Bronchial smooth muscle cell (primary cell): ENCODE data around the gene TMX4. TPM values are rescaled to one million over a fixed set of nuclear protein-coding genes. Genes with fewer than 3 reads are reported as not detected.

Experiments used
- total RNA-seq: library from RNA; depleted of rRNA; stranded (reverse); fragments of >200 nt; gene quantifications from 2 replicates; pipeline ENCODE4 v1.2.1, GENCODE V29; 2014

Gene TMX4, protein sequence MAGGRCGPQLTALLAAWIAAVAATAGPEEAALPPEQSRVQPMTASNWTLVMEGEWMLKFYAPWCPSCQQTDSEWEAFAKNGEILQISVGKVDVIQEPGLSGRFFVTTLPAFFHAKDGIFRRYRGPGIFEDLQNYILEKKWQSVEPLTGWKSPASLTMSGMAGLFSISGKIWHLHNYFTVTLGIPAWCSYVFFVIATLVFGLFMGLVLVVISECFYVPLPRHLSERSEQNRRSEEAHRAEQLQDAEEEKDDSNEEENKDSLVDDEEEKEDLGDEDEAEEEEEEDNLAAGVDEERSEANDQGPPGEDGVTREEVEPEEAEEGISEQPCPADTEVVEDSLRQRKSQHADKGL
- total RNA-seq, result 20.5 and 24.7 TPM in 2 replicates

DNA sequence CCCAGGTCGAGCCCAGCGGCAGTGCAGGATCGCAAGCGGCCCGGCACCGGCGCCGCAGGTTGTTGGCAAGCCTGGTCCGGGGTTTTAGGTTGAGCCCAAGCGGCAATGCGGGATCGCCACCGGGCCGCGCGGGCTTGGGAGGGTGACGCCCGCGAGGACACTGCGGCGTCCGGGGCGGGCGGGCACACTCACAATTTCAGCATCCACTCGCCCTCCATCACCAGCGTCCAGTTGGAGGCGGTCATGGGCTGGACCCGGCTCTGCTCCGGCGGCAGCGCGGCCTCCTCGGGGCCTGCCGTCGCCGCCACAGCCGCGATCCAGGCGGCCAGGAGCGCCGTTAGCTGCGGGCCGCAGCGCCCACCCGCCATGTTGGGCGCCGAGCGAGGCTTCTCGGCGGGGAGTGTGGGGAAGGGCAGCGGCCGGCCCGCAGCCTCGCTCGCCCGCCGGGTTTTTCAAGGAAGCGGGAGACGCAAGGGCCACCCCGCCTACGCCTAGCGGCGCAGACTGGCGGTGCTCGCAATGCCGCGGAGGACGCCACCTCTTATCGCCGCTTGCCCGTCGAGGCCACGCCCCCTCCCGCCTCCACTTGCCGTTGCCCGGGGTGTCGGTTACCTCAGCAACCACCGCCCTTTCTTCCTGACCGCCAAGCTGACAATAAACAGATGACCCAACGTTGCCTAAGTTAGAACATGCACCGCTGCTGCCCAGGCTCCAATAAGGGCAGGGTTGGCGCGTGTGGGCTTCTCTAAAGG lies at the start of gene TMX4:
Gene TMX4, minus strand, starts transcription at position 516 of the 752 bp plus-strand sequence. Its CDS starts 148 bp downstream, at position 368.

DNA sequence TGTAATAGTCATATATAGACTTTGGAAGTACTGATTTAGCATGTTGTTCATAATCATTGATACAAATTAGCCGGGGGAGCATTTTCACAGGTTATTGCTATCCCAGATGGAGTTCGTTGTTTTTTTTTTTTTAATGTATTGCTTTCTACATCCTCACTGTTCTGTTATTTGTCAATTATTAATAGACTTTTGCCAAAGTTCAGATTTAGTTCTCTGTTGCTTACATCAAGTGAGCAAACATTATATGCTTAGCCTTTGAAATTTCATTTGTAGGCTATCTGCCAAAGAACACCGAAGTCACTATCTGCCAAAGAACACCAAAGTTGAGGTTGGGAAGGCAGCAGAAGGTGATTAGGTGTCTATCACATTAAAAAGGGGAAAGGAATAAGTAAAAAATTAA lies 79.2 kb downstream of the TMX4 start, which contains the start of gene HAO1:
Gene HAO1, minus strand, starts transcription at position 118 of the 400 bp plus-strand sequence. Its CDS starts 36 bp downstream, at position 82.

Other genes starting within 250 kb of the TMX4 start
- gene HAO1, start 79.3 kb downstream of the TMX4 start, total RNA-seq, result not detected in 2 replicates
- 17.3 and 24.9 TPM in 2 replicates for gene PLCB1, start 112.5 kb upstream of the TMX4 start, total RNA-seq